ENCODE data around the gene ASB2. TPM values are rescaled to one million over a fixed set of nuclear protein-coding genes. Genes with fewer than 3 reads are reported as not detected.

ASB2 gene
- total and polyA plus RNA-seq, 2 of the 8 experiments (the other 6 are each of a cell fraction or from before 2014, with no cell fraction given) = 1.0 to 2.1 TPM

GRCh38 chr14:94019329-94019728, 43.0 kb upstream of the ASB2 start (continued):
- no peak for TF ChIP-seq CHD7 (IDR thresholded peaks at IDR 0.05; ENCODE audit: insufficient replicate concordance, low read length)
- TF ChIP-seq E2F6 (IDR thresholded peaks at IDR 0.05) = no peak
- no peak for TF ChIP-seq SAP30 (IDR thresholded peaks at IDR 0.05; ENCODE audit: insufficient read depth, insufficient replicate concordance, low read length)
- no peak for TF ChIP-seq GTF2F1 (IDR thresholded peaks at IDR 0.05; ENCODE audit: borderline replicate concordance, low read depth, low read length)
- TF ChIP-seq CTBP2 (IDR thresholded peaks at IDR 0.05; ENCODE audit: borderline replicate concordance, insufficient read depth, insufficient read length, low read length) = no peak
- TF ChIP-seq ASH2L (IDR thresholded peaks at IDR 0.05; ENCODE audit: low read length) = no peak
- TF ChIP-seq SP4 (IDR thresholded peaks at IDR 0.05; ENCODE audit: low read length) = no peak
- TF ChIP-seq MAFK (IDR thresholded peaks at IDR 0.05; ENCODE audit: low read depth, low read length) = no peak
- no peak for TF ChIP-seq RNF2 (IDR thresholded peaks at IDR 0.05; ENCODE audit: borderline replicate concordance, low read depth, low read length, missing control alignments, poor library complexity, severe bottlenecking)
- TF ChIP-seq NANOG (IDR thresholded peaks at IDR 0.05; ENCODE audit: insufficient read depth, low read depth, low read length, poor library complexity, severe bottlenecking) = no peak
- no peak for TF ChIP-seq SP1 (IDR thresholded peaks at IDR 0.05; ENCODE audit: low read depth, low read length)
